Epithelial cell of esophagus (primary cell): ENCODE data around the gene HCK.

Source experiments
- DNase-seq: peaks from one replicate; pipeline ENCODE4 v3.0.0; 2010; ENCODE audit warnings: low read depth
- H3K4me3 ChIP-seq: 2 replicates; pipeline ENCODE4 v1.5.1; 2011; ENCODE audit warnings: mild to moderate bottlenecking, low read length, control low read depth
- TF ChIP-seq, protein P1 (sequence below): IDR thresholded peaks from 2 replicates; pipeline ENCODE4 v1.5.1; 2011; ENCODE audit warnings: low read depth, mild to moderate bottlenecking, low read length, control low read depth, inconsistent platforms; ENCODE audit not compliant: insufficient read depth; ENCODE audit errors: missing control alignments

HCK gene

DNA sequence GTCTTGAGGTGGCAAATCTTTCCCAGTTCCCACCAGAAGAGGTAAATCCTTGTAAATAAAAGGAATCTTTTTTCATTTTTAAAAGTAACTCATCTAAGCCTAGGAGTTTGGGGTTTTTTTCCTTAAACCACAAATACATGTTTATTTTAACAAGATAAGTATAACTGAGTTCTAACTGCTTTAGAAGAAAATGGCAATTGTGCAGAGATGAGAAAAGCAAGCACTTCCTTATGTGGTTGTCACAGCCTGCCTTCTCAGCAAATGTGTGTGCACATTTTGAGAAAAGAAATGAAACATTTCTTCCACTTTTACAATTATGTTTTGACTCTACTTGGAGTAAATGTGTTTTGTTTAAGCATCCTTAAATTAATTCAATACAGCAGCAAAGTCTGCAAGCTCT lies 17.7 kb downstream of the HCK start:
- H3K4me3 ChIP-seq, result no peak overlapping the region
- DNase-seq, result no peak
- TF ChIP-seq, protein P1, sequence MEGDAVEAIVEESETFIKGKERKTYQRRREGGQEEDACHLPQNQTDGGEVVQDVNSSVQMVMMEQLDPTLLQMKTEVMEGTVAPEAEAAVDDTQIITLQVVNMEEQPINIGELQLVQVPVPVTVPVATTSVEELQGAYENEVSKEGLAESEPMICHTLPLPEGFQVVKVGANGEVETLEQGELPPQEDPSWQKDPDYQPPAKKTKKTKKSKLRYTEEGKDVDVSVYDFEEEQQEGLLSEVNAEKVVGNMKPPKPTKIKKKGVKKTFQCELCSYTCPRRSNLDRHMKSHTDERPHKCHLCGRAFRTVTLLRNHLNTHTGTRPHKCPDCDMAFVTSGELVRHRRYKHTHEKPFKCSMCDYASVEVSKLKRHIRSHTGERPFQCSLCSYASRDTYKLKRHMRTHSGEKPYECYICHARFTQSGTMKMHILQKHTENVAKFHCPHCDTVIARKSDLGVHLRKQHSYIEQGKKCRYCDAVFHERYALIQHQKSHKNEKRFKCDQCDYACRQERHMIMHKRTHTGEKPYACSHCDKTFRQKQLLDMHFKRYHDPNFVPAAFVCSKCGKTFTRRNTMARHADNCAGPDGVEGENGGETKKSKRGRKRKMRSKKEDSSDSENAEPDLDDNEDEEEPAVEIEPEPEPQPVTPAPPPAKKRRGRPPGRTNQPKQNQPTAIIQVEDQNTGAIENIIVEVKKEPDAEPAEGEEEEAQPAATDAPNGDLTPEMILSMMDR, result no peak

DNA sequence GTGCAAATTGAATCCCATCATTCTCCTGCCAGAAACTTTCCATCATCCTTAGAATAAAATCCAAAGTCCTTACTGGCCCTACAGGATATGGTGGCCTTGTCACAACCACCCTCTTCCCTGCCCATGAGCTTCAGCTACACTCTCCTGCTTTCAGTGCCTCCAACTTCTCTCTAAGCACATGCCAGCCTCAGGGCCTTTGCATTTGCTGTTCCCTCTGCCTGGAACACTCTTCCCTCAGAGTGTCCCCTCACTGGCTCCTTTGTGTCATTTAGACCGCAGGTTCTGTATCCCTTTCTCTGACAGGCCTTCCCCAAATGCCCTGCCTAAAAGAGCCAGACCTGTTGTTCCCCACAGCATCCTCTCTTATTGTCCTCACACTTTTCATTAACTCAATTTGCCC lies 18.2 kb downstream of the HCK start:
- H3K4me3 ChIP-seq, result no peak overlapping the region
- DNase-seq, result no peak
- TF ChIP-seq, protein P1, result no peak

DNA sequence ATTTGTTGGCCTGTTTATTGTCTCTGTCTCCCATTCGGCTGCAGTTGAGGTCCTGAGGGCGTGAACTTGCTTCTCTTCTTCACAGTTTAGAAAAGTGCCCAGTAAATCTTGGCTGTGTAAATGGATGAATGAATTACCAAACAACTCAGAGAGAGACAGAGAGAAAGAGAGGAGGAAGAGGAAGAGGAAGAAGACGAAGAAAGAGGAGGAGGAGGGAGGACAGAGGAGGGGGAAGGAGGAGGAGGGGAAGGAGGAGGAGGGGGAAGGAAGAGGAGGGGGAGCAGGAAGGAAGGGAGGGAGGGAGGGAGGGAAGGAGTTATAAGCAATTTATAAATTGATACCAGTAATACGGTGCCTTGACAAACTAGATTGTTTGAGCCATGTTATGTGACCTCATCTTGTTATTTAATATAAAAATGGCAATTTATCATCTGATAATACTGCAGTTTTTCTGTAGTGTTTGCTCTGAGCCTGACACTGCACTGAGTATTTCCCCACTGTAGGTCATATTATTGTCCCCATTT lies 18.7 kb downstream of the HCK start:
- DNase-seq, result no peak
- TF ChIP-seq, protein P1, result no peak
- no peak overlapping the region for H3K4me3 ChIP-seq

DNA sequence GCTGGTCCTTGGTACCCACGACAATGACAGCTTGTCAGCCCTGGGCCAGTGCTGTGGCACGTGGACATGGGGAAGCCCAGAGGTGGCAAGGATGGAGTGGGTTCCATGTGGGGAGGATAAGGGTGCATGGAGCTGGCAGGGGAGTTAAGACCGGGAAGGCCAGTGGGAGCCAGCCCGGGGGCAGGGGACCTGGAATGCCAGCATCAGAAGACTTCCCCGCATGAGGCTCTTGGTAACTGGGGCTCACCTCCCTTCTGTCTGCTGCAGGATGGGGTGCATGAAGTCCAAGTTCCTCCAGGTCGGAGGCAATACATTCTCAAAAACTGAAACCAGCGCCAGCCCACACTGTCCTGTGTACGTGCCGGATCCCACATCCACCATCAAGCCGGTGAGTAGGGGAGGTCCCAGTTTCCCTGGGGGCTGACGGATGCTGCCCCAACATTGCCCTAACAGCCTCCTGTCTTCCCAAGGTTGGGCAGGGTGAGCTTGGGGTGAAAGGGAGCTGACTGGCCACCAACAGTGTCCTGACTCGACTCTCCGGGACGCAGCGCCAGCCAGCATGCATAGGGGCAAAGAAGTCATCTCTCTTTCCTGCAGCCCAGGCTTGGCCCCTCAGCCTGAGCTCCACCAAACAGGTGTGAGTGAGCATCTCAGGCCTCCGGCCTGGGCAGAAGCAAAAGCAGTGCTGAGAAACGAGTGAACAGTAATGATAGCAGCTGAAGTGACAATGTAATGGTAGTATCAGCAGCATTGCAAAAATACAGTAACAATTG lies 19.5 kb downstream of the HCK start:
- no peak overlapping the region for H3K4me3 ChIP-seq
- no peak for DNase-seq

DNA sequence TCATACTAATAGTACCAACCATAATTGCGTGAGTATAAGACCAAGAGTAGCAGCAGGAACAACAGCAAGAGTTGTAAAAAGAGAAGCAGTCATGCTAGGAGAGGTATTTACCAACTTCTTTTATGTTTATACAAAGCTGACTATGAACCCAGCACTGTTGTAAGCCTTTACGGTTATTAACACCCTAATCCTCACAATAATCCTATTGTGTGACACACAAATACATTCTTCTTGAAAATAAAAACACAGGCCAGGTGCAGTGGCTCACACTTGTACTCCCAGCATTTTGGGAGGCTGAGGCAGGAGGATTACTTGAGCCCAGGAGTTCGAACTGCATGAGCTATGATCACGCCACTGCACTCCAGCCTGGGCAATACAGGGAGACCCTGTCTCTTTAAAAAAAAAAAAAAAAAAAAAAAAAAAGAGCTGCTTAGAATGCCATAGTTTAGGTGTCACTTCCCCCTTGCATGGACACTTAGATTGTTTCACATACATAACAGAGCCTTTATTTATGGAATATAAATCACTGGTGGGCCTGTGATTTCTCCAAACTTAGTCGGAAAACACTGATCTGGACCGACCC lies 20.2 kb downstream of the HCK start:
- DNase-seq, result no peak
- no peak overlapping the region for H3K4me3 ChIP-seq
- TF ChIP-seq, protein P1, result no peak

More for the DNA sequence above, 19.5 kb downstream of the HCK start:
- TF ChIP-seq, protein P1, result no peak

DNA sequence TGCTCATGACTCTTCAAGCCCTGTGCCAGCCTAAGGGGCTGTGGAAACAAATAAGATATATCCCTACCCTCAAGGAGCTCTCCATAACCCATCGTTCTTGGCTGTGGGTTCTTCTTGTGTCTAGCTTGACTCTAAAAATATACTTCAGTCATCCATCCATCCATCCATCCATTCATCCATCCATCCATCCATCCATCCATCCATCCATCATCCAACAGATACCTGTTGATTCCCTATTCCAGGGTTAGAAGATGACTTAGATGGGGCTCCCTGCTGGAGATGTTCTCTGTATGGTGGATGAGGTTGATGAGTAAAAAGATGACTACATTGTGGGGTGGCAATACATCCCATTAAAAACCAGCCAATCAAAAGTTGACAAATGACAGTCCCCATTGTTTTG lies 23.5 kb downstream of the HCK start:
- no peak for DNase-seq
- TF ChIP-seq, protein P1, result no peak
- no peak overlapping the region for H3K4me3 ChIP-seq
